Liver (tissue), 9 donors: ENCODE measurements around the gene WDR7. TPM values are rescaled to one million over a fixed set of nuclear protein-coding genes. Genes with fewer than 3 reads are reported as not detected.

ENCODE experiments used
- DNase-seq: peaks from one replicate; pipeline ENCODE4 v3.0.0-alpha.2; 2017; ENCODE audit warnings: low spot score
- H3K27ac ChIP-seq, 2 donors: one replicate each; pipeline ENCODE4 v1.7.0; 2013; ENCODE audit warnings: inconsistent platforms in 2 of 2, low read length in 2 of 2, control low read depth in 1 of 2, low read depth in 1 of 2, mild to moderate bottlenecking in 1 of 2
- H3K27me3 ChIP-seq, 4 donors: one replicate each; pipeline versions ENCODE4 v1.6.1 to v1.7.0; 2013; ENCODE audit warnings: low read length in 3 of 4, inconsistent platforms in 1 of 4, mild to moderate bottlenecking in 1 of 4, moderate library complexity in 1 of 4; ENCODE audit not compliant: control insufficient read depth in 4 of 4, insufficient read depth in 4 of 4
- H3K36me3 ChIP-seq, 4 donors: one replicate each; pipeline versions ENCODE4 v1.6.1 to v1.7.0; 2013; ENCODE audit warnings: low read length in 3 of 4, mild to moderate bottlenecking in 3 of 4, low read depth in 1 of 4, moderate library complexity in 1 of 4; ENCODE audit not compliant: control insufficient read depth in 4 of 4, insufficient read depth in 3 of 4
- H3K4me1 ChIP-seq, 4 donors: one replicate each; pipeline versions ENCODE4 v1.6.1 to v1.7.0; 2013; ENCODE audit warnings: low read length in 3 of 4, mild to moderate bottlenecking in 3 of 4, moderate library complexity in 1 of 4; ENCODE audit not compliant: control insufficient read depth in 4 of 4, insufficient read depth in 4 of 4
- H3K4me3 ChIP-seq, 3 donors: one replicate each; pipeline versions ENCODE4 v1.6.1 to v1.7.0; 2013; ENCODE audit warnings: low read length in 3 of 3, control low read depth in 1 of 3, low read depth in 1 of 3, mild to moderate bottlenecking in 1 of 3
- H3K9ac ChIP-seq, 2 donors: one replicate each; pipeline ENCODE4 v1.7.0; 2013; ENCODE audit warnings: low read length in 2 of 2, mild to moderate bottlenecking in 2 of 2, moderate library complexity in 2 of 2, control low read depth in 1 of 2, low read depth in 1 of 2
- H3K9me3 ChIP-seq, 4 donors: one replicate each; pipeline versions ENCODE4 v1.6.1 to v1.7.0; 2013; ENCODE audit warnings: low read length in 3 of 4; ENCODE audit not compliant: control insufficient read depth in 4 of 4
- ATF3 ChIP-seq: IDR thresholded peaks from 2 replicates; pipeline ENCODE4 v1.6.1; 2016; ENCODE audit warnings: antibody characterized with exemption
- CTCF ChIP-seq: fragments of 150-350 bp; IDR thresholded peaks from 2 replicates; pipeline ENCODE4 v1.5.1; 2017; ENCODE audit warnings: improper control_type of control experiment, low read depth, low read length; ENCODE audit not compliant: missing input control
- EGR1 ChIP-seq, 2 donors: IDR thresholded peaks; 2 replicates each; pipeline ENCODE4 v1.6.1; 2016 to 2018; ENCODE audit warnings: antibody characterized with exemption in 2 of 2, low read depth in 2 of 2
- FOXA1 ChIP-seq: IDR thresholded peaks from 2 replicates; pipeline ENCODE4 v1.6.1; 2016; ENCODE audit warnings: antibody characterized with exemption
- FOXA2 ChIP-seq: IDR thresholded peaks from 2 replicates; pipeline ENCODE4 v1.6.1; 2016; ENCODE audit warnings: antibody characterized with exemption
- GABPA ChIP-seq, 2 donors: IDR thresholded peaks in 1 of 2; conservative IDR thresholded peaks in 1 of 2; 2 replicates each; pipeline ENCODE4 v1.6.1; 2016; ENCODE audit warnings: antibody characterized with exemption in 2 of 2, mild to moderate bottlenecking in 1 of 2, moderate library complexity in 1 of 2
- HNF4A ChIP-seq, 2 donors: conservative IDR thresholded peaks; 2 replicates each; pipeline ENCODE4 v1.6.1; 2016; ENCODE audit warnings: antibody characterized with exemption in 2 of 2, mild to moderate bottlenecking in 2 of 2
- HNF4G ChIP-seq: IDR thresholded peaks from 2 replicates; pipeline ENCODE4 v1.6.1; 2016; ENCODE audit warnings: antibody characterized with exemption
- JUND ChIP-seq, 2 donors: IDR thresholded peaks; 2 replicates each; pipeline ENCODE4 v1.6.1; 2016; ENCODE audit warnings: antibody characterized with exemption in 2 of 2
- MAX ChIP-seq: IDR thresholded peaks from 2 replicates; pipeline ENCODE4 v1.6.1; 2016; ENCODE audit warnings: antibody characterized with exemption
- NR2F2 ChIP-seq: IDR thresholded peaks from 2 replicates; pipeline ENCODE4 v1.6.1; 2016; ENCODE audit warnings: antibody characterized with exemption
- RAD21 ChIP-seq, 2 donors: IDR thresholded peaks; 2 replicates each; pipeline ENCODE4 v1.6.1; 2016; ENCODE audit warnings: antibody characterized with exemption in 2 of 2, mild to moderate bottlenecking in 2 of 2
- REST ChIP-seq: IDR thresholded peaks from 2 replicates; pipeline ENCODE4 v1.6.1; 2016; ENCODE audit warnings: antibody characterized with exemption, mild to moderate bottlenecking
- RXRA ChIP-seq, 2 donors: IDR thresholded peaks; 2 replicates each; pipeline ENCODE4 v1.6.1; 2017 to 2018; ENCODE audit warnings: antibody characterized with exemption in 2 of 2, mild to moderate bottlenecking in 1 of 2
- SP1 ChIP-seq: IDR thresholded peaks from 2 replicates; pipeline ENCODE4 v1.6.1; 2018; ENCODE audit warnings: antibody characterized with exemption, mild to moderate bottlenecking
- TAF1 ChIP-seq: conservative IDR thresholded peaks from 2 replicates; pipeline ENCODE4 v1.6.1; 2016; ENCODE audit warnings: antibody characterized with exemption, mild to moderate bottlenecking
- YY1 ChIP-seq: IDR thresholded peaks from 2 replicates; pipeline ENCODE4 v1.6.1; 2016; ENCODE audit warnings: antibody characterized with exemption, mild to moderate bottlenecking
- ZBTB33 ChIP-seq: IDR thresholded peaks from 2 replicates; pipeline ENCODE4 v1.6.1; 2016; ENCODE audit warnings: antibody characterized with exemption
- WGBS: extraction: QIAGEN DNeasy Blood & Tissue Kit; methylation state at CpG from one replicate; pipeline ENCODE4 v1.1.7; 2013; 5-methylcytosine and 5-hydroxymethylcytosine counted together
- polyA plus RNA-seq, 2 donors: library from polyadenylated mRNA; stranded (reverse) in 1 of 2; unstranded in 1 of 2; fragments of 200-250 nt in 1 of 2; fragments of >200 nt in 1 of 2; fragmentation: Nextera tagmentation in 1 of 2; extraction: Ambion mirVana in 1 of 2; gene quantifications; one replicate each; pipeline versions ENCODE4 v1.2.1 to v1.2.3, GENCODE V29; 2013 to 2015
- total RNA-seq, 2 donors: library from RNA; depleted of rRNA; stranded (reverse); fragments of >200 nt; gene quantifications; one replicate each; pipeline ENCODE4 v1.2.3, GENCODE V29; 2014
- donor health status: healthy.
- donor health status: healthy.
- donor health status: healthy.
- donor health status: healthy.
- donor health status: healthy.

Gene WDR7
- total and polyA plus RNA-seq, 4 donors = 4.5 to 26.6 (median 13.2) TPM

GRCh38 chr18:56627991-56628390, 23.2 kb upstream of the WDR7 start:
- TF ChIP-seq TAF1 = no peak
- no peak for TF ChIP-seq YY1
- no peak for TF ChIP-seq MAX
- TF ChIP-seq SP1 = no peak
- no peak for TF ChIP-seq JUND (IDR thresholded peaks at IDR 0.05)
- no peak for TF ChIP-seq FOXA2
- no peak for TF ChIP-seq HNF4A (conservative IDR thresholded peaks at IDR 0.05)
- TF ChIP-seq EGR1 (IDR thresholded peaks at IDR 0.05; ENCODE audit: low read depth in 2 of 2) = no peak
- TF ChIP-seq FOXA1 = no peak
- no peak for TF ChIP-seq ZBTB33
- TF ChIP-seq RXRA (IDR thresholded peaks at IDR 0.05) = no peak
- no peak for TF ChIP-seq REST
- TF ChIP-seq NR2F2 = no peak
- no peak for TF ChIP-seq CTCF
- TF ChIP-seq GABPA (IDR thresholded peaks at IDR 0.05 in 1 of 2, conservative IDR thresholded peaks at IDR 0.05 in 1 of 2) = no peak
- TF ChIP-seq HNF4G = no peak
- TF ChIP-seq RAD21 (IDR thresholded peaks at IDR 0.05) = no peak
- no peak for TF ChIP-seq ATF3
- no peaks in the 10 kb centered on the region for H3K9me3 ChIP-seq
- H3K36me3 ChIP-seq = peaks cover 0 to 17% (median 5%) of the 10 kb centered on the region in 4 donors
- WGBS = 84% methylated on average over 2 of the region's 2 CpGs
- no peak for DNase-seq
- H3K27me3 ChIP-seq = no peaks in the 10 kb centered on the region
- no peak overlapping the region for H3K4me3 ChIP-seq
- H3K4me1 ChIP-seq = peaks cover 9 to 19% (median 12%) of the 10 kb centered on the region in 4 donors
- no peak overlapping the region for H3K27ac ChIP-seq
- no peak overlapping the region for H3K9ac ChIP-seq
